ENCODE data around the gene ATP5F1C. TPM values are rescaled to one million over a fixed set of nuclear protein-coding genes. Genes with fewer than 3 reads are reported as not detected.

Gene ATP5F1C
- polyA plus RNA-seq, 3 donors, result 179 to 455 (median 437) TPM

- Mint-ChIP-seq H3K4me3 (peak overlapping the region; percentile 92 to 99), H3K27ac (peak overlapping the region in 6 of 7 donors; percentile 59 to 94 (median 84)), H3K27me3 (ENCODE audit: low read depth in 3 of 3) (peaks cover 4 to 6% (median 5%) of the 10 kb centered on the region in 3 donors), H3K36me3 (peaks cover 5 to 15% of the 10 kb centered on the region in 2 donors), H3K9me3 (peaks cover 0 to 2% (median 0%) of the 10 kb centered on the region in 7 donors), H3K4me1 (peaks cover 29% of the 10 kb centered on the region)
- peak overlapping the region in 1 of 2 donors; percentile 82 for H3K27ac ChIP-seq (ENCODE audit: low read depth in 1 of 2, low read length in 2 of 2)
- peak overlapping the region; percentile 95 for H3K4me2 ChIP-seq (replicated peaks; ENCODE audit: extremely low read depth, low read length, poor library complexity, severe bottlenecking)
- no peaks in the 10 kb centered on the region for H3K9me3 ChIP-seq (replicated peaks in 1 of 2; ENCODE audit: control insufficient read depth in 1 of 2, insufficient read depth in 1 of 2, low read length in 2 of 2)
- peaks cover 20 to 22% of the 10 kb centered on the region in 2 donors for H3K4me1 ChIP-seq (ENCODE audit: control insufficient read depth in 1 of 2, insufficient read depth in 2 of 2, low read length in 2 of 2)
- peak overlapping the region; percentile 91 for H3K9ac ChIP-seq (ENCODE audit: insufficient read depth, low read length, poor library complexity, severe bottlenecking)
- peaks cover 4 to 26% of the 10 kb centered on the region in 2 donors for H3K36me3 ChIP-seq (replicated peaks in 1 of 2; ENCODE audit: control insufficient read depth in 1 of 2, insufficient read depth in 2 of 2, low read length in 2 of 2)
- WGBS (ENCODE audit: insufficient coverage), result 0% methylated on average over 10 of the region's 10 CpGs
- no peak for DNase-seq
- no peaks in the 10 kb centered on the region for H4K20me1 ChIP-seq (ENCODE audit: insufficient read depth, low read length)
- H3K4me3 ChIP-seq (replicated peaks in 1 of 3; ENCODE audit: low read depth in 2 of 3, low read length in 3 of 3), result peak overlapping the region; percentile 64 to 99 (median 89)
- TF ChIP-seq CTCF (IDR thresholded peaks at IDR 0.05), result no peak
- no peaks in the 10 kb centered on the region for H3K27me3 ChIP-seq (ENCODE audit: control insufficient read depth in 2 of 2, insufficient read depth in 2 of 2, low read length in 2 of 2)
- peaks cover 37% of the 10 kb centered on the region for H3K79me2 ChIP-seq (ENCODE audit: insufficient read depth, low read length)
- peak overlapping the region; percentile 98 for H2AFZ ChIP-seq (ENCODE audit: insufficient read depth, low read depth, low read length, poor library complexity, severe bottlenecking)
- intact Hi-C loops (cut with micrococcal nuclease), result loop anchor here (2.0 kb wide), 2 partner anchors 29 to 31 kb away; partner anchors contain the start of genes ATP5F1C (in 1 of the 2) and KIN (in 1 of the 2)
Measured at GRCh38 chr10:7817984-7818294, 30.0 kb downstream of the ATP5F1C start.

- Mint-ChIP-seq H3K27ac (peak within 1 kb of the TSS; percentile 68 to 94 (median 86)), H3K4me1 (peaks cover 29% of the 10 kb centered on the region), H3K4me3 (peak within 1 kb of the TSS; percentile 92 to 99), H3K9me3 (no peaks in the 10 kb centered on the region), H3K27me3 (ENCODE audit: low read depth in 3 of 3) (peaks cover 2 to 6% (median 4%) of the 10 kb centered on the region in 3 donors), H3K36me3 (peaks cover 5 to 18% of the 10 kb centered on the region in 2 donors)
- peaks cover 37% of the 10 kb centered on the region for H3K79me2 ChIP-seq (ENCODE audit: insufficient read depth, low read length)
- H3K27me3 ChIP-seq (ENCODE audit: control insufficient read depth in 2 of 2, insufficient read depth in 2 of 2, low read length in 2 of 2), result no peaks in the 10 kb centered on the region
- intact Hi-C loops (cut with micrococcal nuclease), result loop anchor here (2.0 kb wide), 2 partner anchors 30 to 32 kb away; partner anchors contain the start of genes ATP5F1C (in 1 of the 2) and KIN (in 1 of the 2)
- TF ChIP-seq CTCF (IDR thresholded peaks at IDR 0.05), result no peak
- peaks cover 6 to 31% of the 10 kb centered on the region in 2 donors for H3K36me3 ChIP-seq (replicated peaks in 1 of 2; ENCODE audit: control insufficient read depth in 1 of 2, insufficient read depth in 2 of 2, low read length in 2 of 2)
- H3K9ac ChIP-seq (ENCODE audit: insufficient read depth, low read length, poor library complexity, severe bottlenecking), result peak within 1 kb of the TSS; percentile 91
- no peaks in the 10 kb centered on the region for H4K20me1 ChIP-seq (ENCODE audit: insufficient read depth, low read length)
- no peaks in the 10 kb centered on the region for H3K9me3 ChIP-seq (replicated peaks in 1 of 2; ENCODE audit: control insufficient read depth in 1 of 2, insufficient read depth in 1 of 2, low read length in 2 of 2)
- peak within 1 kb of the TSS in 1 of 2 donors; percentile 82 for H3K27ac ChIP-seq (ENCODE audit: low read depth in 1 of 2, low read length in 2 of 2)
- peak within 1 kb of the TSS; percentile 64 to 99 (median 89) for H3K4me3 ChIP-seq (replicated peaks in 1 of 3; ENCODE audit: low read depth in 2 of 3, low read length in 3 of 3)
- peak within 1 kb of the TSS; percentile 95 for H3K4me2 ChIP-seq (replicated peaks; ENCODE audit: extremely low read depth, low read length, poor library complexity, severe bottlenecking)
- H2AFZ ChIP-seq (ENCODE audit: insufficient read depth, low read depth, low read length, poor library complexity, severe bottlenecking), result peak within 1 kb of the TSS; percentile 98
- peaks cover 20 to 22% of the 10 kb centered on the region in 2 donors for H3K4me1 ChIP-seq (ENCODE audit: control insufficient read depth in 1 of 2, insufficient read depth in 2 of 2, low read length in 2 of 2)
- under 1% methylated on average over 76 of the region's 77 CpGs for WGBS (ENCODE audit: insufficient coverage)
- DNase-seq, result peak; percentile 76 to 86 (median 78)
Measured at GRCh38 chr10:7818295-7819120, 30.5 kb downstream of the ATP5F1C start, which contains the start of gene TAF3. TAF3 (plus strand) TSS chr10:7818505; CDS start chr10:7818710, 205 bp downstream.
